Tibial artery (tissue), 4 donors: ENCODE data around the gene RTP5.
"Not testable (repeated sequence)": the region's sequence is repeated elsewhere in the genome, so short reads cannot be mapped to it uniquely, and the experiment has no call there.

Source experiments
- DNase-seq, 2 donors: peaks; one replicate each; pipeline ENCODE4 v3.0.0-alpha.2; 2019
- H3K27ac ChIP-seq, 2 donors: fragments of 200-600 bp; sonication (generic) in 1 of 2; 1 replicate in 1 of 2; 2 replicates in 1 of 2; pipeline ENCODE4 v1.5.1; 2018 to 2019; ENCODE audit warnings: mild to moderate bottlenecking in 1 of 2
- H3K27me3 ChIP-seq, 2 donors: fragments of 200-600 bp; sonication (generic) in 1 of 2; one replicate each; pipeline versions ENCODE4 v1.5.1 to v1.6.0; 2016 to 2019
- H3K36me3 ChIP-seq, 3 donors: fragments of 200-600 bp; sonication (generic) in 2 of 3; one replicate each; pipeline ENCODE4 v1.5.1; 2016 to 2019; ENCODE audit warnings: mild to moderate bottlenecking in 2 of 3
- H3K4me1 ChIP-seq, 4 donors: fragments of 200-600 bp; sonication (generic) in 2 of 4; 1 replicate in 3 of 4; 2 replicates in 1 of 4; pipeline ENCODE4 v1.5.1; 2016 to 2019
- H3K4me3 ChIP-seq, 2 donors: fragments of 200-600 bp; sonication (generic) in 1 of 2; 1 replicate in 1 of 2; 2 replicates in 1 of 2; pipeline ENCODE4 v1.5.1; 2018 to 2019; ENCODE audit warnings: mild to moderate bottlenecking in 2 of 2
- H3K9me3 ChIP-seq, 3 donors: fragments of 200-600 bp; sonication (generic) in 1 of 3; one replicate each; pipeline ENCODE4 v1.5.1; 2016 to 2019
- CTCF ChIP-seq, 2 experiments: fragments of 200-600 bp in 1 of 2; fragments of 450-650 bp in 1 of 2; IDR thresholded peaks; one replicate each; pipeline ENCODE4 v1.5.1; 2017 to 2019; ENCODE audit warnings: antibody characterized with exemption in 2 of 2, mild to moderate bottlenecking in 1 of 2, moderate library complexity in 1 of 2
- intact Hi-C: fragments of 100-400 bp; cut with DNase I; formaldehyde crosslinking; loops from one replicate; pipeline ENCODE4 v1.15.0; 2023; ENCODE audit warnings: low total_unique reads

Gene RTP5

GRCh38 chr2:241904011-241904718 lies 34.6 kb downstream of the RTP5 start:
- no peak overlapping the region for H3K27ac ChIP-seq
- H3K27me3 ChIP-seq: peaks cover 0 to 39% of the 10 kb centered on the region in 2 donors
- no peak for DNase-seq
- intact Hi-C loops: no loop called here
- H3K4me3 ChIP-seq: no peak overlapping the region
- no peak for TF ChIP-seq CTCF (IDR thresholded peaks at IDR 0.05)
- no peaks in the 10 kb centered on the region for H3K36me3 ChIP-seq
- H3K4me1 ChIP-seq: peaks cover 0 to 22% (median 5%) of the 10 kb centered on the region in 4 donors
- no peaks in the 10 kb centered on the region for H3K9me3 ChIP-seq

GRCh38 chr2:241904791-241905710 lies 35.5 kb downstream of the RTP5 start:
- Histone ChIP-seq H3K9me3 (no peaks in the 10 kb centered on the region), H3K4me3 (no peak overlapping the region), H3K36me3 (no peaks in the 10 kb centered on the region), H3K27me3 (peaks cover 0 to 32% of the 10 kb centered on the region in 2 donors), H3K4me1 (peaks cover 0 to 22% (median 5%) of the 10 kb centered on the region in 4 donors), H3K27ac (no peak overlapping the region)
- intact Hi-C loops: no loop called here
- DNase-seq: no peak
- TF ChIP-seq CTCF (IDR thresholded peaks at IDR 0.05): no peak

- Histone ChIP-seq H3K27ac (no peak overlapping the region), H3K4me1 (peaks cover 0 to 17% (median 5%) of the 10 kb centered on the region in 4 donors), H3K36me3 (no peaks in the 10 kb centered on the region), H3K9me3 (no peaks in the 10 kb centered on the region), H3K27me3 (peaks cover 0 to 24% of the 10 kb centered on the region in 2 donors), H3K4me3 (no peak overlapping the region)
- no peak for DNase-seq
- intact Hi-C loops: no loop called here
- TF ChIP-seq CTCF (IDR thresholded peaks at IDR 0.05): no peak
Measured at GRCh38 chr2:241905716-241906377, 36.3 kb downstream of the RTP5 start.

- Histone ChIP-seq H3K27me3 (peaks cover 0 to 19% of the 10 kb centered on the region in 2 donors), H3K4me1 (peaks cover 0 to 12% (median 5%) of the 10 kb centered on the region in 4 donors)
- H3K27ac ChIP-seq, intact Hi-C loops, H3K9me3 ChIP-seq, H3K4me3 ChIP-seq, H3K36me3 ChIP-seq, DNase-seq: not testable (repeated sequence)
Measured at GRCh38 chr2:241906378-241906770, 36.8 kb downstream of the RTP5 start.

GRCh38 chr2:241906826-241907570 lies 37.5 kb downstream of the RTP5 start:
- TF ChIP-seq CTCF (IDR thresholded peaks at IDR 0.05): no peak
- intact Hi-C loops: no loop called here
- peaks cover 0 to 6% (median 3%) of the 10 kb centered on the region in 4 donors for H3K4me1 ChIP-seq
- no peak overlapping the region for H3K4me3 ChIP-seq
- DNase-seq: no peak
- no peaks in the 10 kb centered on the region for H3K36me3 ChIP-seq
- peaks cover 0 to under 1% (median 0%) of the 10 kb centered on the region in 3 donors for H3K9me3 ChIP-seq
- no peak overlapping the region for H3K27ac ChIP-seq
- H3K27me3 ChIP-seq: peaks cover 0 to 13% of the 10 kb centered on the region in 2 donors

- H3K9me3 ChIP-seq, intact Hi-C loops, DNase-seq, H3K27ac ChIP-seq, H3K4me3 ChIP-seq, H3K4me1 ChIP-seq, H3K36me3 ChIP-seq, H3K27me3 ChIP-seq: not testable (repeated sequence)
Measured at GRCh38 chr2:241907831-241908230, 38.3 kb downstream of the RTP5 start.
